ENCODE measurements around the gene PI4KA. TPM values are rescaled to one million over a fixed set of nuclear protein-coding genes. Genes with fewer than 3 reads are reported as not detected.

Gene PI4KA
- total RNA-seq, 1 experiment from 2014 or later = 65.8 TPM

GRCh38 chr22:20756846-20757245, 101.8 kb downstream of the PI4KA start:
- H2AFZ ChIP-seq (ENCODE audit: low read length) = no peak overlapping the region
- no peaks in the 10 kb centered on the region for H3K79me1 ChIP-seq (ENCODE audit: insufficient read depth, low read depth, low read length, poor library complexity, severe bottlenecking)
- no peak overlapping the region for H3K18ac ChIP-seq (ENCODE audit: insufficient read length, low read depth, low read length)
- H3K4me1 Mint-ChIP-seq = no peaks in the 10 kb centered on the region
- WGBS (ENCODE audit: extremely low coverage, insufficient read length, low lambda C conversion rate) = no CpG with 5 or more reads among the region's 3 CpGs
- no peak overlapping the region for H2BK5ac ChIP-seq (ENCODE audit: insufficient read length, low read length)
- no peaks in the 10 kb centered on the region for H3K4me1 ChIP-seq (ENCODE audit: insufficient read depth, low read length)
- H2BK20ac ChIP-seq (ENCODE audit: low read depth, low read length, poor library complexity, severe bottlenecking) = no peak overlapping the region
- no peak overlapping the region for H2BK120ac ChIP-seq (ENCODE audit: low read depth, low read length, poor library complexity, severe bottlenecking)
- H2BK12ac ChIP-seq (ENCODE audit: insufficient read length, low read depth, low read length) = no peak overlapping the region
- H3K27me3 ChIP-seq (ENCODE audit: insufficient read depth, low read length) = no peaks in the 10 kb centered on the region
- no peak overlapping the region for H3K27ac ChIP-seq (ENCODE audit: insufficient read length, low read depth, low read length)
- H3T11ph ChIP-seq (ENCODE audit: low read length) = no peak overlapping the region
- H2AK5ac ChIP-seq (ENCODE audit: insufficient read length, low read length) = no peak overlapping the region
- H3K27ac Mint-ChIP-seq = no peak overlapping the region
- no peaks in the 10 kb centered on the region for H3K9me3 Mint-ChIP-seq
- H3K27me3 Mint-ChIP-seq (ENCODE audit: low read depth) = no peaks in the 10 kb centered on the region
- no peaks in the 10 kb centered on the region for H4K20me1 ChIP-seq (ENCODE audit: control insufficient read depth, insufficient read depth, insufficient read length)
- peaks cover 4 to 26% (median 4%) of the 10 kb centered on the region in 3 experiments; a peak in 6 of 7 replicates for H3K36me3 Mint-ChIP-seq (ENCODE audit: insufficient read depth in 1 of 3, low read depth in 3 of 3)
- no peak for TF ChIP-seq CTCF (conservative IDR thresholded peaks at IDR 0.05)
- no peak overlapping the region for H4K91ac ChIP-seq (ENCODE audit: insufficient read length, low read depth, low read length)
- H3K4me3 Mint-ChIP-seq = no peak overlapping the region
- no peak overlapping the region for H4K5ac ChIP-seq (ENCODE audit: insufficient read length, low read depth, low read length)
- no peak overlapping the region for H3K9ac ChIP-seq (ENCODE audit: extremely low read depth, insufficient read length, low read length)
- no peak overlapping the region for H3K23ac ChIP-seq (ENCODE audit: insufficient read length, low read depth, low read length)
- H2BK15ac ChIP-seq (ENCODE audit: low read depth, low read length) = no peak overlapping the region
- no peak overlapping the region for H4K8ac ChIP-seq (replicated peaks; ENCODE audit: insufficient read length, low read depth, low read length)
- no peak overlapping the region for H3K4ac ChIP-seq (ENCODE audit: low read depth, low read length)
- H3K4me2 ChIP-seq (ENCODE audit: insufficient read depth, insufficient read length, low read length) = no peak overlapping the region
- H3K23me2 ChIP-seq (ENCODE audit: insufficient read length, low read depth, low read length, poor library complexity, severe bottlenecking) = no peaks in the 10 kb centered on the region
- H3K56ac ChIP-seq (ENCODE audit: insufficient read length, low read depth, low read length) = no peak overlapping the region
- H3K9me3 ChIP-seq (ENCODE audit: control insufficient read depth, low read depth, low read length) = no peaks in the 10 kb centered on the region
- DNase-seq = no peak
- no peaks in the 10 kb centered on the region for H3K79me2 ChIP-seq (ENCODE audit: insufficient read depth, low read length)
- H3K14ac ChIP-seq (ENCODE audit: insufficient read depth, low read length) = no peak overlapping the region
